Aorta (tissue), 5 donors: Measurements from ENCODE around the gene CROCC2. TPM values are rescaled to one million over a fixed set of nuclear protein-coding genes. Genes with fewer than 3 reads are reported as not detected.
A peak's percentile ranks its signal among the peaks of the same experiment; 100 is the strongest.
"Not testable (repeated sequence)": the region's sequence is repeated elsewhere in the genome, so short reads cannot be mapped to it uniquely, and the experiment has no call there.

Source experiments
- ATAC-seq: fragments of 200-7000 bp; cut with Tn5 transposase; one replicate; pipeline ENCODE4 v1.9.1; 2022; ENCODE audit warnings: moderate library complexity; ENCODE audit not compliant: low FRiP score
- DNase-seq, 2 donors: peaks; one replicate each; pipeline ENCODE4 v3.0.0-alpha.2; 2020
- H3K27ac ChIP-seq, 2 donors: one replicate each; pipeline ENCODE4 v1.5.1; 2013; ENCODE audit warnings: low read length in 2 of 2, mild to moderate bottlenecking in 2 of 2, moderate library complexity in 2 of 2, control low read depth in 1 of 2, inconsistent platforms in 1 of 2, low read depth in 1 of 2
- H3K27me3 ChIP-seq, 2 donors: one replicate each; pipeline ENCODE4 v1.6.1; 2013; ENCODE audit warnings: control low read depth in 1 of 2, low read length in 1 of 2, mild to moderate bottlenecking in 1 of 2, moderate library complexity in 1 of 2; ENCODE audit not compliant: insufficient read depth in 2 of 2, control insufficient read depth in 1 of 2
- H3K36me3 ChIP-seq, 2 donors: one replicate each; pipeline ENCODE4 v1.6.1; 2013; ENCODE audit warnings: control low read depth in 1 of 2, low read length in 1 of 2, mild to moderate bottlenecking in 1 of 2; ENCODE audit not compliant: insufficient read depth in 2 of 2, control insufficient read depth in 1 of 2
- H3K4me1 ChIP-seq, 2 donors: one replicate each; pipeline ENCODE4 v1.6.1; 2013; ENCODE audit warnings: low read length in 2 of 2, control low read depth in 1 of 2, mild to moderate bottlenecking in 1 of 2, moderate library complexity in 1 of 2; ENCODE audit not compliant: insufficient read depth in 2 of 2, control insufficient read depth in 1 of 2
- H3K4me3 ChIP-seq, 2 donors: one replicate each; pipeline ENCODE4 v1.5.1; 2013; ENCODE audit warnings: low read length in 2 of 2, control low read depth in 1 of 2, mild to moderate bottlenecking in 1 of 2
- H3K9me3 ChIP-seq: one replicate; pipeline ENCODE4 v1.6.1; 2013; ENCODE audit warnings: mild to moderate bottlenecking, low read length; ENCODE audit not compliant: control insufficient read depth
- WGBS, 2 donors: extraction: QIAGEN DNeasy Blood & Tissue Kit; methylation state at CpG; one replicate each; pipeline ENCODE4 v1.1.7; 2013; 5-methylcytosine and 5-hydroxymethylcytosine counted together
- intact Hi-C, 2 donors: fragments of 100-400 bp; cut with DNase I; formaldehyde crosslinking; loops; one replicate each; pipeline versions ENCODE4 v1.14.2 to v1.15.0; 2022
- polyA plus RNA-seq, 2 donors: library from polyadenylated mRNA; stranded (reverse); fragments of 200-250 nt; gene quantifications; one replicate each; pipeline ENCODE4 v1.2.3, GENCODE V29; 2013
- total RNA-seq, 2 donors: library from RNA; stranded (reverse); fragmentation: NEBNext Ultra II Directional; extraction: Animal tissue kit (Norgen Biotek cat#: 25700); gene quantifications; one replicate each; pipeline ENCODE4 v1.2.1, GENCODE V29; 2021
- donor health status: healthy with polysubstance abuse.
- donor health status: Bipolar disorder and iron deficiency.
- donor health status: DM: no; HTN: no; CAD: no.
- donor health status: DM: no; HTN: no; CAD: no.
- donor health status: DM: yes; HTN: yes; CAD: no.

Gene CROCC2
- total and polyA plus RNA-seq, 4 donors = 0.13 to 0.45 TPM; not detected in 2

- intact Hi-C loops = no loop called here
- Histone ChIP-seq H3K4me3 (no peak overlapping the region), H3K4me1 (no peaks in the 10 kb centered on the region), H3K27me3 (no peaks in the 10 kb centered on the region), H3K27ac (no peak overlapping the region), H3K36me3 (no peaks in the 10 kb centered on the region), H3K9me3 (no peaks in the 10 kb centered on the region)
- DNase-seq = no peak
- ATAC-seq = peak; percentile 52
- 77 to 80% methylated on average over 11 of the region's 11 CpGs for WGBS, 2 donors
Observed at GRCh38 chr2:240972201-240972600, 66.1 kb downstream of the CROCC2 start.

- 42 to 50% methylated on average over 17 of the region's 17 CpGs for WGBS, 2 donors
Observed at GRCh38 chr2:240972636-240973521, 66.7 kb downstream of the CROCC2 start.

GRCh38 chr2:240974771-240975572, 68.8 kb downstream of the CROCC2 start:
- ATAC-seq (no peak), DNase-seq (no peak)
- intact Hi-C loops = no loop called here
- H3K36me3 ChIP-seq = no peaks in the 10 kb centered on the region
- H3K27me3 ChIP-seq = no peaks in the 10 kb centered on the region
- H3K4me3 ChIP-seq = no peak overlapping the region
- H3K4me1 ChIP-seq = no peaks in the 10 kb centered on the region
- no peaks in the 10 kb centered on the region for H3K9me3 ChIP-seq
- H3K27ac ChIP-seq = no peak overlapping the region
- WGBS, 2 donors = 76 to 78% methylated on average over 10 of the region's 10 CpGs

More at GRCh38 chr2:240972636-240973521, 66.7 kb downstream of the CROCC2 start:
- Histone ChIP-seq H3K4me1 (no peaks in the 10 kb centered on the region), H3K9me3 (no peaks in the 10 kb centered on the region), H3K27me3 (no peaks in the 10 kb centered on the region), H3K27ac (no peak overlapping the region), H3K36me3 (no peaks in the 10 kb centered on the region), H3K4me3 (no peak overlapping the region)
- ATAC-seq (peak; percentile 48), DNase-seq (peak in 1 of 2 donors; percentile 39)
- intact Hi-C loops = no loop called here

- H3K4me3 ChIP-seq, H3K27ac ChIP-seq, H3K27me3 ChIP-seq, ATAC-seq, H3K9me3 ChIP-seq, DNase-seq, H3K36me3 ChIP-seq, H3K4me1 ChIP-seq, intact Hi-C loops: not testable (repeated sequence)
- WGBS, 2 donors = 73 to 80% methylated on average over 4 of the region's 4 CpGs
Observed at GRCh38 chr2:240975903-240976302, 69.8 kb downstream of the CROCC2 start.

- ATAC-seq = no peak
- 36 to 43% methylated on average over 4 of the region's 4 CpGs for WGBS, 2 donors
- Histone ChIP-seq H3K27me3 (no peaks in the 10 kb centered on the region), H3K27ac (no peak overlapping the region), H3K36me3 (no peaks in the 10 kb centered on the region), H3K4me3 (no peak overlapping the region), H3K9me3 (no peaks in the 10 kb centered on the region), H3K4me1 (no peaks in the 10 kb centered on the region)
- intact Hi-C loops = no loop called here
- peak in 1 of 2 donors; percentile 14 for DNase-seq
Observed at GRCh38 chr2:240981280-240981679, 75.1 kb downstream of the CROCC2 start.

- Histone ChIP-seq H3K4me3 (no peak overlapping the region), H3K27me3 (no peaks in the 10 kb centered on the region), H3K36me3 (no peaks in the 10 kb centered on the region), H3K9me3 (no peaks in the 10 kb centered on the region), H3K27ac (no peak overlapping the region), H3K4me1 (no peaks in the 10 kb centered on the region)
- WGBS, 2 donors = 82% methylated on average over 25 of the region's 25 CpGs
- intact Hi-C loops = no loop called here
- ATAC-seq = peak; percentile 37
- peak; percentile 37 to 55 for DNase-seq
Observed at GRCh38 chr2:240981871-240982800, 76.0 kb downstream of the CROCC2 start.

- H3K4me3 ChIP-seq = no peak overlapping the region
- intact Hi-C loops = no loop called here
- H3K4me1 ChIP-seq = no peaks in the 10 kb centered on the region
- H3K27ac ChIP-seq = no peak overlapping the region
- ATAC-seq (peak; percentile 17), DNase-seq (peak; percentile 42)
- H3K27me3 ChIP-seq = no peaks in the 10 kb centered on the region
- H3K9me3 ChIP-seq = no peaks in the 10 kb centered on the region
- H3K36me3 ChIP-seq = no peaks in the 10 kb centered on the region
- 88 to 90% methylated on average over 8 of the region's 8 CpGs for WGBS, 2 donors
Observed at GRCh38 chr2:240982821-240983281, 76.7 kb downstream of the CROCC2 start.

- Histone ChIP-seq H3K36me3 (no peaks in the 10 kb centered on the region), H3K4me3 (no peak overlapping the region), H3K27me3 (no peaks in the 10 kb centered on the region), H3K27ac (no peak overlapping the region), H3K9me3 (no peaks in the 10 kb centered on the region), H3K4me1 (no peaks in the 10 kb centered on the region)
- intact Hi-C loops = no loop called here
- peak; percentile 53 to 80 for DNase-seq
- ATAC-seq = peak; percentile 50
- WGBS, 2 donors = 4 to 5% methylated on average over 45 of the region's 45 CpGs
Observed at GRCh38 chr2:240983361-240983995, 77.3 kb downstream of the CROCC2 start.
